Loucy (cell line): Measurements from ENCODE around the gene AMELX.

Experiments used
- H2AFZ ChIP-seq: fragments of 200-600 bp; sonication (generic); 2 replicates; pipeline ENCODE4 v1.6.0; 2016; ENCODE audit warnings: antibody characterized with exemption, mild to moderate bottlenecking, low read length, moderate library complexity
- H3F3A ChIP-seq: fragments of 200-600 bp; 2 replicates; pipeline ENCODE4 v1.6.0; 2016; ENCODE audit warnings: antibody characterized with exemption, low read depth, mild to moderate bottlenecking
- H3K27me3 ChIP-seq: fragments of 200-600 bp; sonication (generic); 2 replicates; pipeline ENCODE4 v1.6.1; 2014; ENCODE audit warnings: low read length, mild to moderate bottlenecking; ENCODE audit not compliant: insufficient read depth, poor library complexity, severe bottlenecking
- H3K36me3 ChIP-seq: fragments of 200-600 bp; sonication (generic); 2 replicates; pipeline ENCODE4 v1.6.1; 2016; ENCODE audit warnings: low read length; ENCODE audit not compliant: insufficient read depth
- H3K4me1 ChIP-seq: fragments of 200-600 bp; sonication (generic); 2 replicates; pipeline ENCODE4 v1.5.1; 2014; ENCODE audit warnings: low read length, mild to moderate bottlenecking; ENCODE audit not compliant: insufficient read depth, poor library complexity, severe bottlenecking
- H3K4me2 ChIP-seq: fragments of 200-600 bp; sonication (generic); 2 replicates; pipeline ENCODE4 v1.6.0; 2014; ENCODE audit warnings: antibody characterized with exemption, low read length, low read depth, mild to moderate bottlenecking; ENCODE audit not compliant: poor library complexity, severe bottlenecking
- H3K4me3 ChIP-seq: fragments of 200-600 bp; sonication (generic); 2 replicates; pipeline ENCODE4 v1.5.1; 2014; ENCODE audit warnings: low read length, mild to moderate bottlenecking, mixed read lengths; ENCODE audit not compliant: poor library complexity, severe bottlenecking
- H3K79me2 ChIP-seq: fragments of 200-600 bp; sonication (generic); 2 replicates; pipeline ENCODE4 v1.6.1; 2014; ENCODE audit warnings: low read length; ENCODE audit not compliant: insufficient read depth
- H3K9ac ChIP-seq: fragments of 200-600 bp; sonication (generic); 2 replicates; pipeline ENCODE4 v1.6.0; 2014; ENCODE audit warnings: mild to moderate bottlenecking, low read depth, low read length, moderate library complexity; ENCODE audit not compliant: poor library complexity, severe bottlenecking
- H3K9me2 ChIP-seq: fragments of 200-600 bp; sonication (generic); replicated peaks from 2 replicates; pipeline ENCODE4 v1.6.1; 2016; ENCODE audit warnings: low read depth, low read length, mixed read lengths
- H3K9me3 ChIP-seq: fragments of 200-600 bp; sonication (generic); 2 replicates; pipeline ENCODE4 v1.6.1; 2014; ENCODE audit warnings: mild to moderate bottlenecking, antibody characterized with exemption, low read length, low read depth; ENCODE audit not compliant: insufficient read depth
- H4K20me1 ChIP-seq: fragments of 200-600 bp; sonication (generic); 2 replicates; pipeline ENCODE4 v1.6.0; 2014; ENCODE audit warnings: antibody characterized with exemption, low read length, mild to moderate bottlenecking; ENCODE audit not compliant: insufficient read depth, poor library complexity, severe bottlenecking
- CTCF ChIP-seq: fragments of 200-600 bp; sonication (generic); conservative IDR thresholded peaks from 2 replicates; pipeline ENCODE4 v1.5.1; 2014; ENCODE audit warnings: mild to moderate bottlenecking, antibody characterized with exemption, low read length
- EZH2phosphoT487 ChIP-seq: fragments of 200-600 bp; IDR thresholded peaks from 2 replicates; pipeline ENCODE4 v1.6.1; 2018; ENCODE audit warnings: antibody characterized with exemption, mild to moderate bottlenecking, moderate library complexity, borderline replicate concordance

The AMELX gene

GRCh38 chrX:11261260-11261659 is 32.0 kb upstream of the AMELX start:
- H3K4me1 ChIP-seq: no peaks in the 10 kb centered on the region
- H3K79me2 ChIP-seq: no peaks in the 10 kb centered on the region

GRCh38 chrX:11264925-11265324 is 28.3 kb upstream of the AMELX start:
- Histone ChIP-seq H3F3A (no peaks in the 10 kb centered on the region), H3K27me3 (no peaks in the 10 kb centered on the region), H4K20me1 (no peaks in the 10 kb centered on the region), H3K4me2 (no peak overlapping the region), H3K79me2 (no peaks in the 10 kb centered on the region), H3K36me3 (no peaks in the 10 kb centered on the region), H2AFZ (no peak overlapping the region), H3K9me3 (no peaks in the 10 kb centered on the region), H3K4me3 (no peak overlapping the region), H3K4me1 (no peaks in the 10 kb centered on the region), H3K9me2 (no peaks in the 10 kb centered on the region), H3K9ac (no peak overlapping the region)
- TF ChIP-seq EZH2phosphoT487: no peak
- no peak for TF ChIP-seq CTCF

More at GRCh38 chrX:11261260-11261659, 32.0 kb upstream of the AMELX start:
- Histone ChIP-seq H3K9me3 (no peaks in the 10 kb centered on the region), H3K4me3 (no peak overlapping the region), H3K4me2 (no peak overlapping the region), H3K9ac (no peak overlapping the region), H3K9me2 (no peaks in the 10 kb centered on the region), H3K27me3 (no peaks in the 10 kb centered on the region), H3K36me3 (no peaks in the 10 kb centered on the region), H3F3A (no peaks in the 10 kb centered on the region), H2AFZ (no peak overlapping the region), H4K20me1 (no peaks in the 10 kb centered on the region)
- no peak for TF ChIP-seq CTCF

- Histone ChIP-seq H3K4me3 (no peak overlapping the region), H3K4me1 (no peaks in the 10 kb centered on the region), H3K9ac (no peak overlapping the region), H3F3A (no peaks in the 10 kb centered on the region), H3K79me2 (no peaks in the 10 kb centered on the region), H4K20me1 (no peaks in the 10 kb centered on the region), H3K4me2 (no peak overlapping the region), H2AFZ (no peak overlapping the region), H3K36me3 (no peaks in the 10 kb centered on the region), H3K9me2 (no peaks in the 10 kb centered on the region), H3K9me3 (no peaks in the 10 kb centered on the region), H3K27me3 (no peaks in the 10 kb centered on the region)
- TF ChIP-seq EZH2phosphoT487: no peak
- no peak for TF ChIP-seq CTCF
Measured at GRCh38 chrX:11265352-11265751, 27.9 kb upstream of the AMELX start.
